Gastroesophageal sphincter (tissue), 4 donors: Measurements from ENCODE around the gene CACNA1D. TPM values are rescaled to one million over a fixed set of nuclear protein-coding genes. Genes with fewer than 3 reads are reported as not detected.

Source experiments
- ATAC-seq: fragments of 150-250 bp; one replicate; pipeline ENCODE4 v1.9.1; 2016; ENCODE audit warnings: mild to moderate bottlenecking, moderate library complexity
- H3K27ac ChIP-seq, 4 donors: fragments of 200-600 bp; sonication (generic) in 3 of 4; 1 replicate in 3 of 4; 2 replicates in 1 of 4; pipeline ENCODE4 v1.5.1; 2016 to 2019
- H3K27me3 ChIP-seq: fragments of 200-600 bp; sonication (generic); one replicate; pipeline ENCODE4 v1.5.1; 2019
- H3K36me3 ChIP-seq, 2 donors: fragments of 200-600 bp; sonication (generic); one replicate each; pipeline ENCODE4 v1.5.1; 2019; ENCODE audit warnings: control low read depth in 1 of 2
- H3K4me1 ChIP-seq, 3 donors: fragments of 200-600 bp; sonication (generic); 1 replicate in 2 of 3; 2 replicates in 1 of 3; pipeline ENCODE4 v1.5.1; 2016 to 2019; ENCODE audit warnings: control low read depth in 2 of 3
- H3K4me3 ChIP-seq, 2 donors: fragments of 200-600 bp; sonication (generic); one replicate each; pipeline ENCODE4 v1.5.1; 2019; ENCODE audit warnings: mild to moderate bottlenecking in 1 of 2, moderate library complexity in 1 of 2
- H3K9me3 ChIP-seq, 3 donors: fragments of 200-600 bp; sonication (generic); one replicate each; pipeline ENCODE4 v1.5.1; 2017 to 2019; ENCODE audit warnings: control low read depth in 2 of 3
- EP300 ChIP-seq: sonication (generic); formaldehyde crosslinking; IDR thresholded peaks from one replicate; pipeline ENCODE4 v1.6.1; 2017; ENCODE audit warnings: antibody characterized with exemption, mild to moderate bottlenecking
- POLR2A ChIP-seq, 2 donors: fragments of 450-650 bp; IDR thresholded peaks; one replicate each; pipeline ENCODE4 v1.6.1; 2017; ENCODE audit warnings: antibody characterized with exemption in 2 of 2, mild to moderate bottlenecking in 2 of 2, moderate library complexity in 1 of 2
- POLR2AphosphoS5 ChIP-seq: sonication (generic); formaldehyde crosslinking; IDR thresholded peaks from one replicate; pipeline ENCODE4 v1.6.1; 2017; ENCODE audit warnings: antibody characterized with exemption
- WGBS, 2 donors: methylation state at CpG; one replicate each; pipeline ENCODE4 v1.1.5; 2018; ENCODE audit warnings: low coverage in 1 of 2; 5-methylcytosine and 5-hydroxymethylcytosine counted together
- total RNA-seq, 4 donors: library from RNA; depleted of rRNA; stranded (reverse); fragments of >200 nt; gene quantifications; one replicate each; pipeline ENCODE4 v1.1.0, GENCODE V29; 2016
- TF ChIP-seq, protein P1 (sequence below), 4 experiments: fragments of 200-600 bp in 2 of 4; fragments of 450-650 bp in 2 of 4; sonication (generic) in 1 of 4; IDR thresholded peaks; one replicate each; pipeline ENCODE4 v1.5.1; 2017 to 2019; ENCODE audit warnings: antibody characterized with exemption in 4 of 4, mild to moderate bottlenecking in 2 of 4, moderate library complexity in 2 of 4

CACNA1D gene
- total RNA-seq, 4 donors from 2014 or later, result 0.52 to 5.7 (median 3.6) TPM

DNA sequence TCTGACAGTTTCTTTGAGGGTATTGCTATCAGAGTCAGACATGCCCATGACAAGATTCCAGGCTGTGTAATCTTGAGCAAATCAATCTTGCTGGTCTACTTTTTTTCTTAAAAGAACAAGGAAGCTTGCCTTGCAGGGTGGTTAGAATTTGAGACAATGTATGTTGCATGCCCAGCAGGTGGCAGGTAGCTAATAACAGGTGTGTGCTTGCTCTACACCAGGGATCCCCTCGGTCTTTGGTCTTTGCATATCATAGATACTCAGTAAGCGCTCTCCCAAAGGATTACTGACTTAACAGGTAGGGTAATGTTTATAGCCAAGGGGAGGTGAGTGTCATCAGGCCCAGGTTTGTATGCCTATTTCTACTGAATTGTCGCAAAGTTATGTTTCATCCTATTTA lies 37.3 kb downstream of the CACNA1D start:
- ATAC-seq, result no peak
- 83 to 87% methylated on average over 2 to 3 of the region's 3 CpGs for WGBS, 2 donors
- Histone ChIP-seq H3K4me3 (no peak overlapping the region), H3K27ac (no peak overlapping the region), H3K9me3 (no peaks in the 10 kb centered on the region), H3K27me3 (no peaks in the 10 kb centered on the region), H3K4me1 (peaks cover 0 to 3% (median 0%) of the 10 kb centered on the region in 3 donors), H3K36me3 (no peaks in the 10 kb centered on the region)
- TF ChIP-seq, protein P1, sequence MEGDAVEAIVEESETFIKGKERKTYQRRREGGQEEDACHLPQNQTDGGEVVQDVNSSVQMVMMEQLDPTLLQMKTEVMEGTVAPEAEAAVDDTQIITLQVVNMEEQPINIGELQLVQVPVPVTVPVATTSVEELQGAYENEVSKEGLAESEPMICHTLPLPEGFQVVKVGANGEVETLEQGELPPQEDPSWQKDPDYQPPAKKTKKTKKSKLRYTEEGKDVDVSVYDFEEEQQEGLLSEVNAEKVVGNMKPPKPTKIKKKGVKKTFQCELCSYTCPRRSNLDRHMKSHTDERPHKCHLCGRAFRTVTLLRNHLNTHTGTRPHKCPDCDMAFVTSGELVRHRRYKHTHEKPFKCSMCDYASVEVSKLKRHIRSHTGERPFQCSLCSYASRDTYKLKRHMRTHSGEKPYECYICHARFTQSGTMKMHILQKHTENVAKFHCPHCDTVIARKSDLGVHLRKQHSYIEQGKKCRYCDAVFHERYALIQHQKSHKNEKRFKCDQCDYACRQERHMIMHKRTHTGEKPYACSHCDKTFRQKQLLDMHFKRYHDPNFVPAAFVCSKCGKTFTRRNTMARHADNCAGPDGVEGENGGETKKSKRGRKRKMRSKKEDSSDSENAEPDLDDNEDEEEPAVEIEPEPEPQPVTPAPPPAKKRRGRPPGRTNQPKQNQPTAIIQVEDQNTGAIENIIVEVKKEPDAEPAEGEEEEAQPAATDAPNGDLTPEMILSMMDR (IDR thresholded peaks at IDR 0.05), result no peak
- TF ChIP-seq POLR2A (IDR thresholded peaks at IDR 0.05), result no peak
- no peak for TF ChIP-seq POLR2AphosphoS5
- no peak for TF ChIP-seq EP300

DNA sequence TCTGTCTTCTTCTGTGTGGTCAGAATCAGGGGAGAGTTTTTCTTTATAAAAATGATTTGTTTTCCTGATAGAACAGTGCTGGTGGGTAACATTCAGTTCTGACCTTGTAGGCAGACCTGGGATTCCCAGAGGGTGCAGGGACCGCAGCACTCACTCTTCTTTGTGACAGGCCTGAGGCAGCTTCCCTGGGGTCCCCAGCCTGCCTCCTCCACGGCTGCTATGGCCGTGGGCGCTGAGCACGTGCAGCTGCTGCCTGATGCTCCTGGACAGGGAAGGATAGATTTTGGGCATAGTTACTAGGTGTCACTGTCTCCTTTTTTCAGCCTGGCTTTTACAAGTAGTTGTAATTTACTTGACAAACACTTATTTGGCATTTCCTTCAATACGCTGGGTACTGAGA lies 39.1 kb downstream of the CACNA1D start:
- Histone ChIP-seq H3K9me3 (no peaks in the 10 kb centered on the region), H3K4me1 (no peaks in the 10 kb centered on the region), H3K27ac (no peak overlapping the region), H3K36me3 (no peaks in the 10 kb centered on the region), H3K4me3 (no peak overlapping the region), H3K27me3 (no peaks in the 10 kb centered on the region)
- ATAC-seq, result no peak
- TF ChIP-seq POLR2AphosphoS5, result no peak
- no peak for TF ChIP-seq POLR2A (IDR thresholded peaks at IDR 0.05)
- no peak for TF ChIP-seq EP300
- TF ChIP-seq, protein P1 (IDR thresholded peaks at IDR 0.05), result no peak
- WGBS, 2 donors, result 60 to 87% methylated on average over 1 to 6 of the region's 6 CpGs

GRCh38 chr3:53534216-53534615 lies 39.8 kb downstream of the CACNA1D start:
- TF ChIP-seq EP300 (no peak), POLR2AphosphoS5 (no peak), POLR2A (IDR thresholded peaks at IDR 0.05) (no peak)
- TF ChIP-seq, protein P1 (IDR thresholded peaks at IDR 0.05), result no peak

GRCh38 chr3:53534676-53535400 lies 40.4 kb downstream of the CACNA1D start:
- no peak for ATAC-seq
- no peak for TF ChIP-seq POLR2AphosphoS5
- TF ChIP-seq POLR2A (IDR thresholded peaks at IDR 0.05), result no peak
- TF ChIP-seq EP300, result no peak
- TF ChIP-seq, protein P1 (IDR thresholded peaks at IDR 0.05), result no peak
- 56 to 67% methylated on average over 8 of the region's 13 CpGs for WGBS, 2 donors
- Histone ChIP-seq H3K9me3 (no peaks in the 10 kb centered on the region), H3K27me3 (no peaks in the 10 kb centered on the region), H3K4me3 (no peak overlapping the region), H3K36me3 (no peaks in the 10 kb centered on the region), H3K4me1 (no peaks in the 10 kb centered on the region), H3K27ac (no peak overlapping the region)

More at GRCh38 chr3:53534216-53534615, 39.8 kb downstream of the CACNA1D start:
- Histone ChIP-seq H3K9me3 (no peaks in the 10 kb centered on the region), H3K4me1 (no peaks in the 10 kb centered on the region), H3K27me3 (no peaks in the 10 kb centered on the region), H3K36me3 (no peaks in the 10 kb centered on the region), H3K27ac (no peak overlapping the region), H3K4me3 (no peak overlapping the region)
- ATAC-seq, result no peak
- WGBS, 2 donors, result 72 to 81% methylated on average over 8 to 9 of the region's 9 CpGs

- no peaks in the 10 kb centered on the region for H3K36me3 ChIP-seq
- whole genome bisulfite sequencing, 2 donors, result 88 to 96% methylated on average over 4 of the region's 4 CpGs
- H3K9me3 ChIP-seq, result no peaks in the 10 kb centered on the region
- H3K27ac ChIP-seq, result no peak overlapping the region
- no peak for ATAC-seq
- H3K4me1 ChIP-seq, result no peaks in the 10 kb centered on the region
- no peak overlapping the region for H3K4me3 ChIP-seq
- TF ChIP-seq, protein P1 (IDR thresholded peaks at IDR 0.05), result no peak
- TF ChIP-seq EP300, result no peak
- TF ChIP-seq POLR2A (IDR thresholded peaks at IDR 0.05), result no peak
- no peak for TF ChIP-seq POLR2AphosphoS5
- H3K27me3 ChIP-seq, result no peaks in the 10 kb centered on the region
Observed at GRCh38 chr3:53536282-53536681, 41.9 kb downstream of the CACNA1D start.
